CD4-positive, alpha-beta memory T cell (primary cell): ENCODE results near the gene MYB. TPM values are rescaled to one million over a fixed set of nuclear protein-coding genes. Genes with fewer than 3 reads are reported as not detected.

Experiments
- CTCF ChIA-PET: fragments of 350-600 bp; sonication (Branson Sonifier 250); formaldehyde crosslinking; loops from one replicate; lab custom pipeline; 2021; ENCODE audit warnings: inconsistent platforms; ENCODE audit not compliant: partially characterized antibody; lab: Charles Lee
- POLR2A ChIA-PET: fragments of 350-600 bp; sonication (Branson Sonifier 250); formaldehyde crosslinking; loops from one replicate; lab custom pipeline; 2021; ENCODE audit not compliant: partially characterized antibody; lab: Charles Lee
- DNase-seq, 5 donors: peaks; one replicate each; pipeline versions ENCODE4 v3.0.0 to v3.0.0-alpha.2; 2020 to 2022; ENCODE audit warnings: mixed read lengths in 1 of 5
- H3K27ac ChIP-seq: one replicate; pipeline ENCODE4 v1.7.0; 2013; ENCODE audit warnings: low read depth, low read length
- H3K27me3 ChIP-seq: 2 replicates; pipeline ENCODE4 v1.7.0; 2013; ENCODE audit warnings: mild to moderate bottlenecking, low read length, moderate library complexity; ENCODE audit not compliant: insufficient read depth
- H3K36me3 ChIP-seq: 2 replicates; pipeline ENCODE4 v1.7.0; 2013; ENCODE audit warnings: mild to moderate bottlenecking, low read length, moderate library complexity; ENCODE audit not compliant: insufficient read depth
- H3K4me1 ChIP-seq: 2 replicates; pipeline ENCODE4 v1.7.0; 2013; ENCODE audit warnings: mild to moderate bottlenecking, low read length, moderate library complexity; ENCODE audit not compliant: insufficient read depth
- H3K4me3 ChIP-seq, 2 donors: one replicate each; pipeline ENCODE4 v1.7.0; 2013; ENCODE audit warnings: low read length in 2 of 2, mild to moderate bottlenecking in 1 of 2
- H3K9me3 ChIP-seq, 2 donors: one replicate each; pipeline ENCODE4 v1.7.0; 2013; ENCODE audit warnings: low read length in 2 of 2, control low read depth in 1 of 2; ENCODE audit not compliant: control insufficient read depth in 1 of 2
- H3K27ac Mint-ChIP-seq, 7 donors: one replicate each; pipeline ENCODE4 v1.8.0; 2020 to 2021; ENCODE audit warnings: mixed read lengths in 7 of 7, mild to moderate bottlenecking in 6 of 7, inconsistent platforms in 3 of 7, moderate library complexity in 3 of 7
- H3K27me3 Mint-ChIP-seq, 2 donors: one replicate each; pipeline ENCODE4 v1.8.0; 2020 to 2021; ENCODE audit warnings: mixed read lengths in 2 of 2
- H3K36me3 Mint-ChIP-seq, 2 donors: one replicate each; pipeline ENCODE4 v1.8.0; 2020 to 2021; ENCODE audit warnings: mixed read lengths in 2 of 2, inconsistent platforms in 1 of 2, mild to moderate bottlenecking in 1 of 2
- H3K4me1 Mint-ChIP-seq, 4 donors: one replicate each; pipeline ENCODE4 v1.8.0; 2020 to 2021; ENCODE audit warnings: mixed read lengths in 4 of 4, mild to moderate bottlenecking in 1 of 4
- H3K4me3 Mint-ChIP-seq, 8 donors: one replicate each; pipeline ENCODE4 v1.8.0; 2020 to 2021; ENCODE audit warnings: mixed read lengths in 8 of 8, mild to moderate bottlenecking in 7 of 8, moderate library complexity in 6 of 8, inconsistent platforms in 3 of 8
- H3K9me3 Mint-ChIP-seq, 8 donors: one replicate each; pipeline ENCODE4 v1.8.0; 2020 to 2021; ENCODE audit warnings: mixed read lengths in 8 of 8, mild to moderate bottlenecking in 5 of 8, inconsistent platforms in 3 of 8, moderate library complexity in 1 of 8
- intact Hi-C: fragments of 100-400 bp; cut with micrococcal nuclease; formaldehyde crosslinking; loops from one replicate; pipeline ENCODE4 v1.15.1; 2023
- polyA plus RNA-seq, 2 donors: library from polyadenylated mRNA; unstranded; fragments of 300-500 nt; fragmentation: Illumina TruSeq; gene quantifications; one replicate each; pipeline ENCODE4 v1.2.3, GENCODE V29; 2021
- total RNA-seq, 2 experiments: library from RNA; stranded (reverse); gene quantifications; one replicate each; pipeline ENCODE4 v1.2.3, GENCODE V29; 2021

Gene MYB
- total and polyA plus RNA-seq, 4 experiments from 2014 or later: 0.31 to 4.7 (median 2.1) TPM

GRCh38 chr6:135185483-135185882 lies 4.4 kb downstream of the MYB start:
- Histone ChIP-seq H3K27ac (no peak overlapping the region), H3K36me3 (no peaks in the 10 kb centered on the region), H3K4me1 (peaks cover 12% of the 10 kb centered on the region), H3K9me3 (no peaks in the 10 kb centered on the region), H3K27me3 (no peaks in the 10 kb centered on the region), H3K4me3 (no peak overlapping the region)
- Mint-ChIP-seq H3K9me3 (no peaks in the 10 kb centered on the region), H3K4me3 (no peak overlapping the region), H3K36me3 (peaks cover 0 to 9% of the 10 kb centered on the region in 2 donors), H3K4me1 (peaks cover 5 to 20% (median 13%) of the 10 kb centered on the region in 4 donors), H3K27me3 (no peaks in the 10 kb centered on the region), H3K27ac (no peak overlapping the region)
- CTCF ChIA-PET: interaction anchor here (2.2 to 5.6 kb wide), 4 partner anchors 28 to 130 kb away, joined by 9 to 66 read pairs (median 40); partner anchors contain the start of gene HBS1L
- intact Hi-C loops: no loop called here
- POLR2A ChIA-PET: no interaction called here
- DNase-seq: no peak

DNA sequence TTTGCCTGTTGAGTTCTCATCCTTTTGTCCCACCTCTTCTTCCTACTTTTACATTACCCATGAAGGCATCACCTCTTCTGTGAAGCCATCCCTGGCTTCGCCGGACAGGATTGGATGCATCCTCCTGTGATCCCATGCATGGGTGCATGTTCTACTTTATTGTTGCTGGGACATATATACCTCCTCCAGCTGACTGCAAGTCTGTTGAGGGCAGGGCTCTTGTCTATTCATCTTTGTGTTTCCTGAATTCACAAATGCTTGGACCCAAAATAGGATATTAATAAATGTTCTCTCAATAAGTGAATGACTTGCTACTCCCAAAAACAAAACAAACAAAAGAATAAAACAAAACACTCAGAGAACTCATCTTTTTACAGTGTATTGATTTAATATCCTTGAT lies 5.1 kb downstream of the MYB start:
- Histone ChIP-seq H3K4me3 (no peak overlapping the region), H3K36me3 (no peaks in the 10 kb centered on the region), H3K27ac (no peak overlapping the region), H3K4me1 (peaks cover 12% of the 10 kb centered on the region), H3K9me3 (no peaks in the 10 kb centered on the region), H3K27me3 (no peaks in the 10 kb centered on the region)
- intact Hi-C loops: no loop called here
- ChIA-PET POLR2A (no interaction called here), CTCF (interaction anchor here (5.6 kb wide), 1 partner anchor 43 kb away, joined by 66 read pairs; no protein-coding TSS in a partner anchor)
- Mint-ChIP-seq H3K4me1 (peaks cover 5 to 19% (median 13%) of the 10 kb centered on the region in 4 donors), H3K27me3 (no peaks in the 10 kb centered on the region), H3K27ac (peak overlapping the region in 2 of 7 donors; percentile 42 to 50), H3K36me3 (peaks cover 0 to 7% of the 10 kb centered on the region in 2 donors), H3K4me3 (no peak overlapping the region), H3K9me3 (no peaks in the 10 kb centered on the region)
- DNase-seq: no peak

- H3K36me3 Mint-ChIP-seq: peaks cover 0 to 1% of the 10 kb centered on the region in 2 donors
- no peak overlapping the region for H3K27ac Mint-ChIP-seq
- H3K27me3 Mint-ChIP-seq: no peaks in the 10 kb centered on the region
- Histone ChIP-seq H3K9me3 (no peaks in the 10 kb centered on the region), H3K27me3 (no peaks in the 10 kb centered on the region), H3K4me3 (no peak overlapping the region), H3K4me1 (peaks cover 12% of the 10 kb centered on the region), H3K36me3 (no peaks in the 10 kb centered on the region), H3K27ac (no peak overlapping the region)
- ChIA-PET CTCF (interaction anchor here (5.6 kb wide), 1 partner anchor 45 kb away, joined by 66 read pairs; no protein-coding TSS in a partner anchor), POLR2A (no interaction called here)
- intact Hi-C loops: no loop called here
- H3K4me3 Mint-ChIP-seq: no peak overlapping the region
- no peak for DNase-seq
- H3K9me3 Mint-ChIP-seq: no peaks in the 10 kb centered on the region
- H3K4me1 Mint-ChIP-seq: peaks cover 4 to 12% (median 7%) of the 10 kb centered on the region in 4 donors
Measured at GRCh38 chr6:135187372-135187771, 6.3 kb downstream of the MYB start.

DNA sequence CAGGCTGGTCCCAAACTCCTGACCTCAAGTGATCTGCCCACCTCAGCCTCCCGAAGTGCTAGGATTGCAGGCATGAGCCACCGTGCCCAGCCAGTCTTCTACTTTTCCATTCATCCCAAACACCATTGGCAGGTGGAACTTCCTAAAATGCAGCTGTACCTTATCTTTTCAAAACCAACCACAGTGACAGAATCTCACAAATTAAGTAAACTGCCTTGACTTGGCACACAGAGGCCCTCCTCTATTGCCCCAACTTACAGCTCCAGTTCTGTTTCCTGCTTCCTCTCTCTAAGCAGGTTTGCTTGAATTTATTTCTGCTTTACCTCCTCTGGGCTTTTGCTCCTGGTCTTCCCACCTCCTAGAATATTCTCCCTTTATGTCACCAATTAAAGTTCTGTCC lies 7.6 kb downstream of the MYB start:
- H3K4me1 Mint-ChIP-seq: peaks cover 2 to 4% (median 3%) of the 10 kb centered on the region in 4 donors
- ChIA-PET POLR2A (no interaction called here), CTCF (no interaction called here)
- H3K27me3 Mint-ChIP-seq: no peaks in the 10 kb centered on the region
- Histone ChIP-seq H3K36me3 (no peaks in the 10 kb centered on the region), H3K27me3 (no peaks in the 10 kb centered on the region), H3K4me3 (no peak overlapping the region), H3K9me3 (no peaks in the 10 kb centered on the region), H3K4me1 (peaks cover 5% of the 10 kb centered on the region), H3K27ac (no peak overlapping the region)
- intact Hi-C loops: no loop called here
- H3K9me3 Mint-ChIP-seq: no peaks in the 10 kb centered on the region
- DNase-seq: no peak
- H3K36me3 Mint-ChIP-seq: no peaks in the 10 kb centered on the region
- H3K4me3 Mint-ChIP-seq: no peak overlapping the region
- peak overlapping the region in 1 of 7 donors; percentile 3 for H3K27ac Mint-ChIP-seq

DNA sequence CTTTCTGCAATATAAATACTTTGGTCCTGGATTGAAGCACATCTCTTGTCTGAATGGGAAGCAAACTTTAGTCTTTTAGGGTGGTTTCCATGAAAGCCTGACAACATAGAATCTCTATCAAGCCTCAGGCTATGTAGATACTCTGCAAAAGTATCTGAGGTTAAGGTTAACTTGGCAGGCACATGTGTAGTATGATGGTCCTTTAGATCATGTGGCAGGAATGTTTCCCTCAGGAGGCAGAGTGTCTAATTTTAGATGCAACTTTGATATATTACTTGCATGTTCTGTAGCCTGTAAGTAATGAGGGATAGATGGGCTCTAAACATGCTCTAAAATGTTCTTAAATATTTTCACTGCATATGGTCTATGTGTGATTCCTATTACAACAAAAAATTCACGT lies 8.2 kb downstream of the MYB start:
- intact Hi-C loops: no loop called here
- Histone ChIP-seq H3K27me3 (no peaks in the 10 kb centered on the region), H3K27ac (no peak overlapping the region), H3K9me3 (no peaks in the 10 kb centered on the region), H3K4me3 (no peak overlapping the region), H3K36me3 (no peaks in the 10 kb centered on the region), H3K4me1 (no peaks in the 10 kb centered on the region)
- DNase-seq: no peak
- no peaks in the 10 kb centered on the region for H3K9me3 Mint-ChIP-seq
- no peak overlapping the region for H3K4me3 Mint-ChIP-seq
- no peaks in the 10 kb centered on the region for H3K4me1 Mint-ChIP-seq
- H3K27me3 Mint-ChIP-seq: no peaks in the 10 kb centered on the region
- CTCF ChIA-PET: no interaction called here
- H3K36me3 Mint-ChIP-seq: no peaks in the 10 kb centered on the region
- H3K27ac Mint-ChIP-seq: no peak overlapping the region
- POLR2A ChIA-PET: no interaction called here

- intact Hi-C loops: no loop called here
- Mint-ChIP-seq H3K4me1 (peaks cover 3 to 6% (median 5%) of the 10 kb centered on the region in 4 donors), H3K27ac (no peak overlapping the region), H3K9me3 (no peaks in the 10 kb centered on the region), H3K36me3 (peaks cover 0 to 3% of the 10 kb centered on the region in 2 donors), H3K4me3 (no peak overlapping the region), H3K27me3 (no peaks in the 10 kb centered on the region)
- Histone ChIP-seq H3K4me3 (no peak overlapping the region), H3K4me1 (peaks cover 4% of the 10 kb centered on the region), H3K27me3 (no peaks in the 10 kb centered on the region), H3K9me3 (no peaks in the 10 kb centered on the region), H3K36me3 (no peaks in the 10 kb centered on the region), H3K27ac (no peak overlapping the region)
- ChIA-PET CTCF (interaction anchor here (2.0 kb wide), 1 partner anchor 8 kb away, joined by 6 read pairs; no protein-coding TSS in a partner anchor), POLR2A (no interaction called here)
- DNase-seq: no peak
Measured at GRCh38 chr6:135191508-135192255, 10.6 kb downstream of the MYB start.

DNA sequence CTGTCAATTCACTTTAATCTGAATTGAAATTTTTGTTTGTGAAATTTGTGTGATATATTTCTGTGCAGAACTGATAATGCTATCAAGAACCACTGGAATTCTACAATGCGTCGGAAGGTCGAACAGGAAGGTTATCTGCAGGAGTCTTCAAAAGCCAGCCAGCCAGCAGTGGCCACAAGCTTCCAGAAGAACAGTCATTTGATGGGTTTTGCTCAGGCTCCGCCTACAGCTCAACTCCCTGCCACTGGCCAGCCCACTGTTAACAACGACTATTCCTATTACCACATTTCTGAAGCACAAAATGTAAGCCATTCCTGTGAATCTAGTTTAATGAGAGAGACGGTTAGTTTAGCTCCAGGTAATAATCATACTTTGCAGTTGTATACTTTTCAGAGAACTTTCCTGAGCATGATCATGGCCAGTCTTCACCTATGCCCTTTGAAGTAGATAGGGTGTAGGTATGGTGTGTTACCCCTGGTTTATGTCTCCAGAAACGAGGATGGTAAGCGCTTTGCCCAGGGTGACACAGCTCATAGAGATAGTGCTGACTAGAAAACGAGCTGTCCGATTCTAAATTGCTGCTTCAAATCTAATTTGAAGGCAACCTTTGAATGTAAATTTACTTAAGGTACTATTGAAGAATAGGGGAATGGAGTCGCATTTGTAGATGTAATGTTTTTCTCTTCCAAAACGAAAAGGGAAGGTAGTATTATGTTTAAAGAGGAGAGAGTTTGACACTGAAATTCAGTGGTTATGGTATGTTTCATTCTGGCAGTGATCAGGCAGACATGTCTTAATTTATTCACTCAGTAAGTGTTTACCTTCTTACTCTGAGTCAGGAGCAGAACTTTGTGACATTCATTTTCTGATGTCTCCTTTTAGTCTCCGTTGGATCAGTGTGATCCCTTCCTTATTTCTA lies 11.4 kb downstream of the MYB start:
- ChIA-PET POLR2A (no interaction called here), CTCF (interaction anchor here (2.0 kb wide), 1 partner anchor 9 kb away, joined by 6 read pairs; no protein-coding TSS in a partner anchor)
- no peak overlapping the region for H3K27ac Mint-ChIP-seq
- Histone ChIP-seq H3K36me3 (no peaks in the 10 kb centered on the region), H3K9me3 (no peaks in the 10 kb centered on the region), H3K27ac (no peak overlapping the region), H3K4me3 (no peak overlapping the region), H3K27me3 (no peaks in the 10 kb centered on the region), H3K4me1 (peaks cover 4% of the 10 kb centered on the region)
- no peaks in the 10 kb centered on the region for H3K9me3 Mint-ChIP-seq
- H3K4me1 Mint-ChIP-seq: peaks cover 7 to 11% (median 11%) of the 10 kb centered on the region in 4 donors
- no peak overlapping the region for H3K4me3 Mint-ChIP-seq
- DNase-seq: no peak
- intact Hi-C loops: no loop called here
- H3K36me3 Mint-ChIP-seq: peaks cover 0 to 3% of the 10 kb centered on the region in 2 donors
- no peaks in the 10 kb centered on the region for H3K27me3 Mint-ChIP-seq
